EL (cell line): ENCODE measurements around the gene HECW1.

Experiments used
- DNase-seq: peaks from one replicate; pipeline ENCODE4 v3.0.0-alpha.2; 2016

Gene HECW1

GRCh38 chr7:43385309-43385680 is 272.8 kb downstream of the HECW1 start:
- DNase-seq = no peak

DNA sequence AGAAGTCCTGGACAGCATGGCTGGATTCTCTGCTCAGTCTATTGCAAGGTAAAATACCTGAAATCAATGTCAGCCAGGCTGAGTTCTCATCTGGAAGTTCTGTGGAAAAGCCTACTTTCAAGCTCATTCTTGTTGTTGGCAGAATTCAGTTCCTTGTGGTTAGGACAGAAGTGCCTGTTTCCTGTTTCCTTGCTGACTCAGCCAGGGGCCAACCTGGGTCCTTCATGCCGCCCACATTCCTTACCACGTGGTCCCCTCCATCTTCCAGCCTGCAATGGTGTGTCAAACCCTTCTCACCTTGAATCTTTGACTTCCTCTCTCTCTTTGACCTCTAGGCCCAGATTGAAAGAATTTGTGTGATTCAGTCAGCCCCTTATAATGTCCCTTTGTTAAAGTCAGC is 273.4 kb downstream of the HECW1 start:
- DNase-seq = peak; percentile 25

DNA sequence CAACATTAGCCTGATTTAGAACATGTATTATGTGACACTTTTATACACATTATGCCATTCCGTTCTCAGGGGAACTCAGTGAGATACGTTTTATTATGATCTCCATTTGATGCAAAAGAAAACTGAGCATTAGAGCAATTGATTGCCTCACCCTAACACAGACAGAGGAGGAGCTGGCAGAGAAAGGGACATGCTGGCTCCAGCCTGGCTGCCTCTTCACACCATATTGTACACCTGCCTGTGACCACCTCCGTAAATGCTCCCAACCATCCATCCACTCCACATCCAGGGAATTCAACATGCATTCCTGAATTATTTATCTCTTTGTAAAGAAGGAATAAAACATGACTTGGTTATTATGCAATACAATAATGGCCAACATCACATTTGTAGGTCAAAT is 275.5 kb downstream of the HECW1 start:
- DNase-seq = no peak

DNA sequence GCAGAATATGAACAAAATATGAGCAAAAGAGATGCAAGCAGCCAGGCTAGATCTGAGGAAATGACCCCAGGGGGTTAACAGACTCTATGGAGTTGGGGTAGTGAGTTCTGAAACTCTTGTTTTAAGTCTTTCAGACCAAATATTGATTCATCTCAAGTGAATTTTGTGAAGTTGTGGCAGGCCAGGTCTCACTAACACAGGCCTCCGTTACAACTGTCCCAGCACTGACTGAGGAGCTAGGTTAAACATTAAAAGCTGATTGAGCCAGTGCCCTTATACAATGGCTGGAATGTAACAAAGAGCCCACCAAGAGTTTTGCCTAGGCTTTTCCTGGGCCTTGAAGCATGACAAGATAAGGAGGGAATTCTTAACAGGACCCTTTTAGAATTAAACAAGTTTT is 278.1 kb downstream of the HECW1 start:
- DNase-seq = no peak

GRCh38 chr7:43391518-43391917 is 279.1 kb downstream of the HECW1 start:
- DNase-seq = no peak

DNA sequence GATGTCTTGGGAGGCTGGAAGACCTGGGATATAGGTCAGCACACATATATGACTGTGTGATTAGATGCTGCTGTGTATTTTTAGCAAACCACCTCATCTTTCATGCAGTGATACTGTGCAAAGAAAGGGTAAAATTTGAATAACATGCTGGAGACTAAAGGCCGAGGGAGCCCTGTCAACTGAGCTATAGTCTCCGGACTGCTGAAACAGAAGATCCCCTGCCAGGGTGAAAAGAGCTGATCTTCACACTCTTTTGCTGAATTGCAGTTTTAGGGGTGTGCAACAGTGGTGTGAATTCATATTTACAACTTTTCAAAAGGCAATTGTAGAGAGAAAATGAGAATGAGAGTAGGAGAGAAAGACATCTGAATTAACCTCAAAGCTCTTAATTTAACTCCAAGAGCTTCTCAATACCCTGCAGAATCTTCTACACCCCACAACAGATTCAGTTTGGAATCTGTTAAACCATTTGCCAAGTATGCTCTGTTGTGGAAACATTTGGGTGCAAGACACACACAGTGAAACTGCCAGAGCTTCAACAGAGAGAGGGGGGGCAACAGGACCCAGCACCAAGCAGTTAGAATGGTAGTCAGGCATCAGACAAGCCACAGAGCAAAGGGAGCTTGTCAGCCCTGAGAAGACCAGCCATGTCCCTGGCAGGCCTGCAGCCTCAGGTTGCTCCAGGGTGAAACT is 280.3 kb downstream of the HECW1 start:
- DNase-seq = no peak

DNA sequence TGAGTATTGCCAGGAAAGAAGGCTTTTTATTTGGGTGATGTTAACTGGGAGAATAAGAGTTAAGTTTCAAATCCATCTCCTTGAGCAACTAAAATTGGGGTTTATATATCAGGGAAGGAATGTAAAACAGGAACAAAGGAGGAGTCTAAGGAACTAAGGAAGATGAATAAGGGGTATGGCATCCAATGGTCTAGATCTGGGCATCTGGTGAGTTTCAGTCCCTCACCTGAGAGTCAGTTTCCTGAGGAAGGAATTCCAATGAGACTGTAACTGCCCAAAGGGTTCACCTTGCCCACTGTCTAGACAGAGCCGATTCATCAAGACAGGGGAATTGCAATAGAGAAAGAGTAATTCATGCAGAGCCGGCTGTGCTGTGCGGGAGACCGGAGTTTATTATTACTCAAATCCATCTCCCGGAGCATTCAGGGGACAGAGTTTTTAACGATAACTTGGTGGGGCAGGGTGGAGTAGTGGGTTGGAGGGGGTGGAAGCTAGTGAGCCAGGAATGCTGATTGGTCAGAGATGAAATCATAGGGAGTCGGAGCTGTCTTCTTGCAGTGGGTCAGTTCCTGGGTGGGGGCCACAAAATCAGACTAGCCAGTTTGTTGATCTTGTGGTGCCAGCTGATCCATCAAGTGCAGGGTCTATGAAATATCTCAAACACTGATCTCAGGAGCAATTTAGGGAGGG is 282.1 kb downstream of the HECW1 start:
- peak; percentile 40 for DNase-seq

GRCh38 chr7:43395351-43395750 is 282.9 kb downstream of the HECW1 start:
- no peak for DNase-seq

GRCh38 chr7:43396187-43396740 is 283.8 kb downstream of the HECW1 start:
- DNase-seq = no peak

GRCh38 chr7:43398831-43399230 is 286.4 kb downstream of the HECW1 start:
- no peak for DNase-seq

GRCh38 chr7:43405948-43406347 is 293.5 kb downstream of the HECW1 start:
- DNase-seq = no peak

GRCh38 chr7:43406961-43407360 is 294.5 kb downstream of the HECW1 start:
- no peak for DNase-seq

DNA sequence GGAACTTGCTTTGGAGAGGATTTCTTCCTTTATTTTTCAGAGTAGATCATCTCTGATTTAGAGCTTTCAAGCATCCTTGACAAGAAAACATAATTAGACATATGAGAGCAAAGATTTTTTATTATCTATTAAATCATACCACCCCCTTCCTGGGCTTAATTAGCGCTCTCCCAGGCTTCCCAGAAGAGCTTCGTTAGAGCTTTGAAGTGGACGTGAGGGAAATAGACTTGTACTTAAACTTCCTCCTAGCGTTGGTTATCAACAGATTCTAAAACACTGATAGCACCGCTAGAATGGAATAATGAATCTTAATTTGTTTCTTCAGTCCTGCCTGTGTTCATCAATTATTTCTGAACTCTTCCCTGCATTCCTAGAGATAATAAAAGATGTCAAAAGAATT is 296.5 kb downstream of the HECW1 start:
- no peak for DNase-seq

DNA sequence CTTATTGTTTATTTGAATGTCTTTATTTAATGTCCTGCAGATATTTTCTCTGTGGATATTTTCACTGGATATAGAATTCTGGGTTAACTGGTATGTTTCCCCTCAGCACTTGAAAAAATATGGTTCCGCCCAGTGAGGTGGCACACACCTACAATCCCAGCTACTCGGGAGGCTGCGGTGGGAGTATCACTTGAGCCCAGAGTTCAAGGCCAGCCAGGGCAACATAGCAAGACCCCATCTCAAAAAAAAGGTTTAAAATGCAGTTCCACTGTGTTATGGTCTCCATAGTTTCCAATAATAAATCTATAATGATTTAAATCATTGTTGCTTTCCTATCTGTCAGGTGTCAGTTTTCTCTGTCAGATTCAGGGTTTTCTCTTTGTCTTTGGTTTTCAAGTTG is 305.0 kb downstream of the HECW1 start:
- no peak for DNase-seq

DNA sequence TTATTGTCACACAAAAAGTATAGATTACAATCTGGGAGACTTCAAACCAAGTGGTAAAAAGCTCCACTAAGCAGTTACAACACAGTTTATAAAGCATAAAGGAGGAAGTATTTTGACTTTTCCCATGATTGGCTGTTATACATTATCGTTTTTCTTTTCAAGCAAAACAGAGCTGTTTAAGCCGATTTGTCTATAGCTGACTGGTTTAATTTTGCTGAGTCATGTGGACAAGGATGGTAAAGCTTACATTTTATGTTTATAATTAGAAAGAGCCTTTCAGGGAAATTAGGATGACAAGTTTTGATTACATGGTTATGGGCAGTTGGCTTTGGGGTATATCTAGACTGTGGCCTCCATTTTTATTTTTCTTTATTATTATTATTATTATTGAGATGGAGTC is 318.0 kb downstream of the HECW1 start:
- DNase-seq = no peak

DNA sequence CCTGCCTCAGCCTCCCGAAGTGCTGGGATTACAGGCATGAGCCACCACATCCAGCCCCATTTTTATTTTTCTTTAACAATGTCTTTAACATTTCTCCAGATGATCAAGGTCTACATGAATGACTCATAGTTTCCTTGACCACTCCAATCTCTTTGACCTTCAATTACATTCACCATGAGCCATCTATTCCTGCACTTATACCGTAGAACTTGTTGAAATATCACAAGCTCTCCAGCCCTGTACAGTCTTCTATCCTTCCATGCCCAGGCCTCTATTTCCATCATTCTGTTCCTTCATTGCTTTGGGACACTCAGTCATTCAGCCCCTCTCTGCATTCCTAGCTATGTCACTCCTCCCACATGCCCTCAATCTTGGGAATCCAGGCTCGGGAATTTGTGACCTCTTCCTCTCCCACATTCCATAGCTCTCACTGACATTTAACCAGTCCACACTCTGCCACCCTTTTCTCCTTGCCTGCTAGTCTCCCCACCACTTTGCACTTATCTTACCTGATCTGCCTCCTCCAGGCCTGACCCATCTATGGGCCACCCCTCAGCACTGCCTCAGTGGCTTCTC is 318.7 kb downstream of the HECW1 start:
- peak; percentile 44 for DNase-seq

- DNase-seq = no peak
Observed at GRCh38 chr7:43433639-43434038, 321.2 kb downstream of the HECW1 start.

DNA sequence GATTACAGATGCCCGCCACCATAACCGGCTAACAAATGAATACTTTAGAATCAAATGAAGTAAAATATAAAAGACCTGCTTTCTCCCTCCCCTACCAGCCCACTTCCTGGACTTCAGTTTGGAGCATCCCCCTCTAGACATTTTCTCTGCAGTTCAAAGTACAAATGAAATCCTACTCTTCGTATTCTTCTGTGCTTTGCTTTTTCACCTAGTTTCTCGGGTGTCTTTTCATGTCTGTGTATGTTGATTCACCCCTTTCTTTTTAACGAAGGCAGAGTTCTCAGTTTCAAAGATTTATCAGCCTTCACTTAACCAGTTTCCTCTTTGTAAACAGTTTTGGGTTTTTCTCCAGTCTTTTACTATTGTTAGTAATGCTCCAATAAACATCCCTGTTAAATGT is 324.6 kb downstream of the HECW1 start:
- no peak for DNase-seq

DNA sequence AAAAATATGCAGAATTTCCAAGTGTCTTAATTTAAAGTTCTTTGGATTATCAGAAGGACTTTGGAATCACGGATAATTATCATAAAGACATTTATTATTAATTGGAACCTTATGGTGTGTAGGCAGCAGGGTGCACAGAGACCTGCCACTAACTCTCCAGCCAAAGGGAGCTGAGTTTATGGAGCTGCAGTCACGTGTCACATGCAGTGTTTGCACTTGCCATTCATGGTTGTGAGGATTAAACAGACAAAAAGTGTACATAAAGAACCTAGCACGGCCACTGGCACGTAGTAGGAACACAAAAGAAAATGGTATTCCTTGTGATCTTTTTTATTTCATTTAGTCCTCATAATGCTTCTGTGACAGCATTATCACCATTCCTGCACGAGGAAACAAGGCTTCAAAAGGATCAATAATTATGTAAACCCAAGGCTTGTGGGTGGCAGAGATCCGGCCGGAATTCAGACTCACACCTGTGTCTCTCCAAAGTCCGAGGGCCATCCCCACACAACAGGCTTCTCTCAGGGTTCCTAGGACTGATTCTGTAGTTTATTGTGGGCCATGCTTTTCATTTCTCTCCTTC is 326.5 kb downstream of the HECW1 start:
- no peak for DNase-seq

GRCh38 chr7:43439631-43440401 is 327.4 kb downstream of the HECW1 start:
- DNase-seq = peak; percentile 46

GRCh38 chr7:43441231-43442130 is 329.0 kb downstream of the HECW1 start:
- no peak for DNase-seq

DNA sequence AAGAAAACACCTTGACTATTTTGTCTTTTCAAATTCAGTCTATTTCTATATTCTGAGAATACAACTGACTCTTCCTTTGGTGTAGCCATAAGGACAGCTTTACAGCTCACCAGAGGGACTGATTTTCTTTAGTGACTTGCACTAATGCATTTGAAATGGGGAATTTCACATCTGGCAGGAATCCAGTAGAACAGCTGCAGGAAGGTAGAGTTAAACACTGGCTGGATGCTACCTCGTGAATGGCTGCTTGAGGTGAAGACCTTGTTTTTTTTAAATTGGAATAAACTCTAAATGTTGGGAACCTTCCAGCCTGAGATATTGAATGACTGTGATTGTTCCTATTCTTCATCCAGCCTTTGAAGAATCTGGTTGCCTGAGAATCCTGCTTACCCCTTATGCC is 330.9 kb downstream of the HECW1 start:
- no peak for DNase-seq
